ENCODE measurements around the gene CARD8. TPM values are rescaled to one million over a fixed set of nuclear protein-coding genes. Genes with fewer than 3 reads are reported as not detected.

Gene CARD8
- total RNA-seq, 4 donors from 2014 or later = 33.7 to 54.0 (median 38.8) TPM

DNA sequence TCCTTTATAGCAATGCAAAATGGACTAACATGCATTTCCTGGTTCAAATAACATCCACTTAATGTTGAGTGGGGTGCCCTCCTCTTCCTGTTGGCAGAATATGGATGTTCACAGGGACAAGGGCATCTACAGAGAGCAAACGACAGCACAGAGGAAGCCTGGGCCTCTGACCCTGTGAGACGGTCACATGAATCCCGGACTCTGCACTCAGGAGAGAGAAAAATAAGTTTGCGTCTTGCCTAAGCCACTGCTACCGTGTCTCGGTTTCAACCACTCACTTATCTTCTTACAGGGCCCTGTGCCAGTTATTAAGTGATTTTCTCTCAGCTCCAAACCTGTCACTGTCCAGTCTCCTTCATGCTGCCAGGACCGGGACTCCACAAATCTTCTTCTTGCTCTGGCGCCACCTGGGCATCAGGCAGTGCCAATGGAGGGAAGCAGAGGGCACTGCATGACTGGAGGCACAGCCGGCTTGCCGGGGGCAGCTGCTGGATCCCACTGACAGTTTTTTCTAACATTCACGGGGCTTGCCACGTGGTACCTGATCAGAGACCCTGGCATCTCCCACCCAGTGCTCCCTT, 97.4 kb downstream of the CARD8 start:
- DNase-seq (ENCODE audit: low spot score in 2 of 2) = no peak
- peaks cover 0 to 71% (median 5%) of the 10 kb centered on the region in 3 donors for H3K36me3 ChIP-seq
- H3K4me1 ChIP-seq = no peaks in the 10 kb centered on the region
- H3K27ac ChIP-seq = no peak overlapping the region
- 90 to 93% methylated on average over 12 of the region's 12 CpGs for WGBS, 2 donors
- no peaks in the 10 kb centered on the region for H3K27me3 ChIP-seq
- H3K4me3 ChIP-seq = no peak overlapping the region
- no peaks in the 10 kb centered on the region for H3K9me3 ChIP-seq
- TF ChIP-seq, protein P1, sequence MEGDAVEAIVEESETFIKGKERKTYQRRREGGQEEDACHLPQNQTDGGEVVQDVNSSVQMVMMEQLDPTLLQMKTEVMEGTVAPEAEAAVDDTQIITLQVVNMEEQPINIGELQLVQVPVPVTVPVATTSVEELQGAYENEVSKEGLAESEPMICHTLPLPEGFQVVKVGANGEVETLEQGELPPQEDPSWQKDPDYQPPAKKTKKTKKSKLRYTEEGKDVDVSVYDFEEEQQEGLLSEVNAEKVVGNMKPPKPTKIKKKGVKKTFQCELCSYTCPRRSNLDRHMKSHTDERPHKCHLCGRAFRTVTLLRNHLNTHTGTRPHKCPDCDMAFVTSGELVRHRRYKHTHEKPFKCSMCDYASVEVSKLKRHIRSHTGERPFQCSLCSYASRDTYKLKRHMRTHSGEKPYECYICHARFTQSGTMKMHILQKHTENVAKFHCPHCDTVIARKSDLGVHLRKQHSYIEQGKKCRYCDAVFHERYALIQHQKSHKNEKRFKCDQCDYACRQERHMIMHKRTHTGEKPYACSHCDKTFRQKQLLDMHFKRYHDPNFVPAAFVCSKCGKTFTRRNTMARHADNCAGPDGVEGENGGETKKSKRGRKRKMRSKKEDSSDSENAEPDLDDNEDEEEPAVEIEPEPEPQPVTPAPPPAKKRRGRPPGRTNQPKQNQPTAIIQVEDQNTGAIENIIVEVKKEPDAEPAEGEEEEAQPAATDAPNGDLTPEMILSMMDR (IDR thresholded peaks at IDR 0.05) = no peak
- TF ChIP-seq POLR2A (IDR thresholded peaks at IDR 0.05) (no peak), EP300 (IDR thresholded peaks at IDR 0.05) (no peak)

Other genes with a start within 250 kb of the CARD8 start
- not detected for gene CABP5, start 211.8 kb downstream of the CARD8 start, total RNA-seq
- 10 to 100 TPM in 3 of 4 donors, 1 to 10 TPM in 1; 4.6 to 21.0 (median 12.4) TPM for gene PLA2G4C, start 145.1 kb downstream of the CARD8 start, total RNA-seq
- gene LIG1, start 85.6 kb downstream of the CARD8 start, total RNA-seq = 10 to 100 TPM in 1 of 4 donors, 1 to 10 TPM in 3; 6.1 to 21.9 (median 6.7) TPM
- 1 to 10 TPM; 5.9 to 8.4 (median 6.8) TPM for gene ZSWIM9, start 85.2 kb downstream of the CARD8 start, total RNA-seq
- under 1 TPM in 1 of 4 donors, not detected in 3; 0.21 TPM for gene ZNF114, start 14.2 kb upstream of the CARD8 start, total RNA-seq
- 10 to 100 TPM; 22.2 to 52.5 (median 33.3) TPM for gene EMP3, start 69.6 kb upstream of the CARD8 start, total RNA-seq
- gene TMEM143, start 108.0 kb upstream of the CARD8 start, total RNA-seq = 10 to 100 TPM in 2 of 4 donors, 1 to 10 TPM in 2; 8.3 to 14.4 (median 10.2) TPM
- not detected for gene SYNGR4, start 108.5 kb upstream of the CARD8 start, total RNA-seq
- 10 to 100 TPM; 51.3 to 78.6 (median 65.8) TPM for gene KDELR1, start 135.6 kb upstream of the CARD8 start, total RNA-seq
- gene GRIN2D, start 137.8 kb upstream of the CARD8 start, total RNA-seq = under 1 TPM; 0.42 to 0.90 (median 0.51) TPM
- gene GRWD1, start 190.1 kb upstream of the CARD8 start, total RNA-seq = 10 to 100 TPM; 15.1 to 33.1 (median 29.7) TPM
- 1 to 10 TPM in 2 of 4 donors, under 1 TPM in 2; 0.44 to 4.1 (median 1.5) TPM for gene KCNJ14, start 199.7 kb upstream of the CARD8 start, total RNA-seq
- gene CYTH2, start 213.5 kb upstream of the CARD8 start, total RNA-seq = 100 to 1,000 TPM in 1 of 4 donors, 10 to 100 TPM in 3; 56.7 to 114 (median 65.1) TPM

All from tibial nerve (tissue), 4 donors.